Glutamatergic neuron (in vitro differentiated cells): ENCODE measurements around the gene ATXN7L3. TPM values are rescaled to one million over a fixed set of nuclear protein-coding genes. Genes with fewer than 3 reads are reported as not detected.

Source experiments
- DNase-seq: peaks from one replicate; pipeline ENCODE4 v3.0.0; 2022
- H3K27ac Mint-ChIP-seq: one replicate; pipeline ENCODE4 v1.8.0; 2020; ENCODE audit warnings: mild to moderate bottlenecking, mixed read lengths, inconsistent platforms; ENCODE audit not compliant: unreplicated experiment
- H3K27me3 Mint-ChIP-seq: one replicate; pipeline ENCODE4 v1.8.0; 2020; ENCODE audit warnings: mild to moderate bottlenecking, moderate library complexity, mixed read lengths, inconsistent platforms; ENCODE audit not compliant: unreplicated experiment
- H3K36me3 Mint-ChIP-seq: one replicate; pipeline ENCODE4 v1.8.0; 2020; ENCODE audit warnings: mild to moderate bottlenecking, mixed read lengths, inconsistent platforms; ENCODE audit not compliant: unreplicated experiment
- H3K4me1 Mint-ChIP-seq: one replicate; pipeline ENCODE4 v1.8.0; 2020; ENCODE audit warnings: mild to moderate bottlenecking, low read depth, mixed read lengths, inconsistent platforms; ENCODE audit not compliant: unreplicated experiment
- H3K4me3 Mint-ChIP-seq: one replicate; pipeline ENCODE4 v1.8.0; 2020; ENCODE audit warnings: mild to moderate bottlenecking, mixed read lengths, inconsistent platforms; ENCODE audit not compliant: unreplicated experiment
- H3K9me3 Mint-ChIP-seq: one replicate; pipeline ENCODE4 v1.8.0; 2020; ENCODE audit warnings: mild to moderate bottlenecking, moderate library complexity, mixed read lengths, inconsistent platforms; ENCODE audit not compliant: unreplicated experiment
- total RNA-seq: library from RNA; stranded (reverse); fragmentation: NEBNext Ultra II Directional; extraction: Animal tissue kit (Norgen Biotek cat#: 25700); gene quantifications from one replicate; pipeline ENCODE4 v1.2.1, GENCODE V29; 2021; ENCODE audit not compliant: unreplicated experiment
- TF ChIP-seq, protein P1 (sequence below): fragments of 200-600 bp; sonication (generic); IDR thresholded peaks from one replicate; pipeline ENCODE4 v1.5.0; 2021; ENCODE audit not compliant: partially characterized antibody, unreplicated experiment

Gene ATXN7L3
- total RNA-seq, 1 donor from 2014 or later = 146 TPM

DNA sequence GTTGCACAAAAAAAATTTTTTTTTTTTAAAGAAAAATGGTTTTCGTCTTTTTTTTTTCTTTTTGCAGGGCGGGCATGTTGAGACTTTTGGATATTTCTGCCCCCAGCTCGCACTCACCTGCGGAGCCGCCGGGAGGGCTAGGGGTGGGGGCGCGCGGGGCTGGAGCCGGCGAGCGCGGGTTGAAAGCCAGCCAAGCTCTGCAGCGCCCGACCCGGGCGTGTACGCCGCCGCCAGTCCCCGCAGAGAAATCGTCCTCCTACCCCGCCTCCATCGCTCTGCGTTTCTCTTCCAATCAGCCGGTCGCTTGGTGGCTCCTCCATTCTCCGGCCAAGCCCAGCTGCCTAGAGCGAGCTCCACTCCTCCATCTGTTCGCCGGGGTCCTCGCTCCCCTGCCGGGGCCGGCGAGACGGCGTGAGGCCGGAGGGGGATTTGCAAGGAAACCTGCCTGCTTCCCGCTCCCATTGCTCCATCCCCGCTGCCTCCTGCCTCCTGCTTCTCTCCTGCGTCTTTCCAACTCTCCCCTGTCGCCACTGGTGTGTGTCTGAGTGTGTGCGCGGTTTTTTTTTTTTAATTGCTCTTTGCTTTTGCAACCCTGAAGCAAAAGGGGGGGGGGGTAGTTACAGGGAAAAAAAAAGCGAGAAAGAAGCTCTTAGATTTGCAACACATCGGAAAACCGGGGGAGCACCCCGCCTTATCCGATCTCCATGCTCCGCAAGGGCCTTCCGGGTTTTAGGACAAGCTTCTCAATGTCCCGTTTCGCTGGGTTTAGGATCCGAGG is 21.6 kb upstream of the ATXN7L3 start:
- Mint-ChIP-seq H3K4me1 (peaks cover 20% of the 10 kb centered on the region), H3K36me3 (no peaks in the 10 kb centered on the region), H3K9me3 (peaks cover 21% of the 10 kb centered on the region), H3K27ac (peak overlapping the region; percentile 96), H3K4me3 (peak overlapping the region; percentile 94), H3K27me3 (peaks cover 18% of the 10 kb centered on the region)
- TF ChIP-seq, protein P1, sequence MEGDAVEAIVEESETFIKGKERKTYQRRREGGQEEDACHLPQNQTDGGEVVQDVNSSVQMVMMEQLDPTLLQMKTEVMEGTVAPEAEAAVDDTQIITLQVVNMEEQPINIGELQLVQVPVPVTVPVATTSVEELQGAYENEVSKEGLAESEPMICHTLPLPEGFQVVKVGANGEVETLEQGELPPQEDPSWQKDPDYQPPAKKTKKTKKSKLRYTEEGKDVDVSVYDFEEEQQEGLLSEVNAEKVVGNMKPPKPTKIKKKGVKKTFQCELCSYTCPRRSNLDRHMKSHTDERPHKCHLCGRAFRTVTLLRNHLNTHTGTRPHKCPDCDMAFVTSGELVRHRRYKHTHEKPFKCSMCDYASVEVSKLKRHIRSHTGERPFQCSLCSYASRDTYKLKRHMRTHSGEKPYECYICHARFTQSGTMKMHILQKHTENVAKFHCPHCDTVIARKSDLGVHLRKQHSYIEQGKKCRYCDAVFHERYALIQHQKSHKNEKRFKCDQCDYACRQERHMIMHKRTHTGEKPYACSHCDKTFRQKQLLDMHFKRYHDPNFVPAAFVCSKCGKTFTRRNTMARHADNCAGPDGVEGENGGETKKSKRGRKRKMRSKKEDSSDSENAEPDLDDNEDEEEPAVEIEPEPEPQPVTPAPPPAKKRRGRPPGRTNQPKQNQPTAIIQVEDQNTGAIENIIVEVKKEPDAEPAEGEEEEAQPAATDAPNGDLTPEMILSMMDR = no peak
- DNase-seq = peak; percentile 92

DNA sequence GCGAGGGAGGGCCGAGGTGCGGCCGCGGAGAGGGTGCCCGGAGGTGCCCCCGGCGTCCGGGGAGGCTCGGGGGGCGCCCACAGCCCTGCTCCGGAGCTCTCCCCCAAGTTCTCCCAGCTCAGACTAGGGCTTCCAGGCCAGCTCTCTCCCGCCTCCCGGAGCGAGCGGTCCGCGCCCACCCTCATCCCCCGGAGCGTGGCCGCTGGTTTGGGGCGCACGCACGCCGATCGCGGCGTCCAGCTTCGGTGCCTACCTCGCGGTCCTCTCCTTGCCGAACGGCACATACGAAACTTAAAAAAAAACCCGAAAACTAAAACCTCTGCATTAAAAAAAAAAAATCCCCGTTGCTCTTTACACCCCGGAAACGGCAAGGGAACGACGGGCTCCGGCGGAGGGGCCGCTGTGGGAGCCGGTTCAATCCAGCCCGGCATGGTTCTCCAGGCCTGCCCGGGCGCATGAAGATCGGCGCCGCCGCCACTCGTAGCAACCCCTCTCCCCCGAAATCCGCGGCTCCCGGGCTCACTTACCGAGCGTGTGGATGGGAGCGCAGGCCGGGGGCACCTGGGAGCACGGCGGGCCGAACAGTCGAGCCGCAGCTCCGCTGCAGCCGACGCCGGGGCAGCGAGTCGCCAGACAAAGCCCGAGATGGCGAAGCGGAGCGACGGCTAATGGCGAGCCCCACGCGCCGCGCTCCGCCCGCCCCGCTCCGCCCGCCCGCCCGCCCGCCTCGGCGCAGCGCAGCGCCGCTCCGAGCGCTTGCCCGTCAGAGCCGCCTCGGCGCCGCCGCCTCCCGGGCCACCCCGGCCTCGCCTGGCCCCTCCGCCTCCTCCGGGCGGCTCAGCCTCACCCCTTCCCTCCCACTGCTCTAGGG is 20.8 kb upstream of the ATXN7L3 start:
- peak; percentile 35 for DNase-seq
- Mint-ChIP-seq H3K36me3 (no peaks in the 10 kb centered on the region), H3K27ac (peak overlapping the region; percentile 96), H3K4me3 (peak overlapping the region; percentile 94), H3K9me3 (peaks cover 21% of the 10 kb centered on the region), H3K27me3 (peaks cover 18% of the 10 kb centered on the region), H3K4me1 (peaks cover 20% of the 10 kb centered on the region)
- TF ChIP-seq, protein P1 = no peak

DNA sequence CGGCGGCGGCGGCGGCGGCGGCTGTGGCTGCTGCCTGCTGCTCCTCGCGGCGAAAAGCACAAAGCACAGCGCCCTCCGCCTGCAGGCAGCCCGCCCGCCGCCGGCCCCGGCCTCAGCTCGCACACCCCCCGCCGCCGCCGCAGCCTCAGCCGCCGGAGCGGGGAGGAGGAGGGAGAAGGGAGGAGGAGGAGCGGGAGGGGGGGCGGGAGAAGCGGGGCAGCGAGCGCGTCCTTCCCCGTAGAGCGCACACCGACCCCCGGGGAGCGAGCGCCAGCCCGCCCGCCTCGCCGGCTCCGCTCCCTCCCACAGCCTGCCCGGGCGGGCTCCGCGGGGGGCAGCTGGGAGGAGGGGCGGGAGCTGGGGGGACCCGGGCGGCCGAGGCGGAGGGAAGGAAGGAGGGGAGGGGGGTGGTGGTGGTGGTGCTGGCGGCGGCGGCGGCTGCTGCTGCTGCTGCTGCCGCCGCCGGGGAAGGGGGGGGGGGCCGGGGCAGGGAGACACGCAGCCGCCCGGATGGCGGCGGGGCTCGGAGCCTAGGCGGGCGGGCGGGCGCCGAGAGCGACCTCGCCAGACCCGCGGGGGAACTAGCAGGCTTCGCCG is 20.0 kb upstream of the ATXN7L3 start, which contains the start of gene UBTF:
UBTF (minus strand) TSS at position 60 of the 597 bp plus-strand sequence. CDS start 1,446 bp downstream, outside the sequence.
- Mint-ChIP-seq H3K4me1 (peaks cover 20% of the 10 kb centered on the region), H3K9me3 (peaks cover 21% of the 10 kb centered on the region), H3K27me3 (peaks cover 18% of the 10 kb centered on the region), H3K4me3 (peak within 1 kb of the TSS; percentile 89), H3K27ac (peak within 1 kb of the TSS; percentile 92), H3K36me3 (no peaks in the 10 kb centered on the region)
- DNase-seq = peak; percentile 83
- TF ChIP-seq, protein P1 = no peak

DNA sequence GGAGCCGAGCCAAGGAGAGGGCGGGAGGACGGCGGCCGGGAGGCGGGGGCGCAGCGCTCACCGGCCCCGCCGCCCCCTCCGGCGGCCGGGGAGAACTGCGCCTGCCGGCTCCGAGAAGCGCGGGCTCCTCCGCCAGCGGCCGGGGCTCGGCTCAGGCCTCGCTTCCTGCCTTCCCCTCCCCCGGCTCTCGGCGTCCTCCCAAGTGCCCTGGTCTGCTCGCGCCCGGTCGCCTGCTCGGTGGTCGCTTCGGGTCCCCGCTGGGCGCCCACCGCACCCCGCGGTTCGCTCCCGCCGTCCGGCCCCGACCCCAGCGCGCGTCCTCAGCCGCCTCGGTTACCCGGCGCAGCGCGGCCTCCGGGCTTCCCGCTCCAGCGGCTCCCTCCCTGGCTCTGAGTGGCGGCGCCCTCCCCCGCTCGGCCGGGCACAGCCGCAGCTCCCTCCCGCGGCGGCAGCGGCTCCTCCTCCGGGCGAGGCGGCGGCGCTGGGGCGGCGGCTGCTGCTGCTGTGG is 19.5 kb upstream of the ATXN7L3 start:
- H3K4me1 Mint-ChIP-seq = peaks cover 20% of the 10 kb centered on the region
- H3K27ac Mint-ChIP-seq = no peak overlapping the region
- H3K4me3 Mint-ChIP-seq = no peak overlapping the region
- H3K9me3 Mint-ChIP-seq = peaks cover 21% of the 10 kb centered on the region
- peaks cover 19% of the 10 kb centered on the region for H3K27me3 Mint-ChIP-seq
- TF ChIP-seq, protein P1 = peak; percentile 53
- DNase-seq = peak; percentile 77
- no peaks in the 10 kb centered on the region for H3K36me3 Mint-ChIP-seq
